GM18502 (cell line): Measurements from ENCODE around the gene CDC42BPA.
"Not testable (repeated sequence)": the region's sequence is repeated elsewhere in the genome, so short reads cannot be mapped to it uniquely, and the experiment has no call there.

ENCODE experiments used
- ATAC-seq: cut with Tn5 transposase; IDR thresholded peaks from one replicate; pipeline ENCODE4 v1.9.1; 2021; ENCODE audit warnings: mild to moderate bottlenecking; ENCODE audit not compliant: unreplicated experiment, poor library complexity

Gene CDC42BPA

GRCh38 chr1:227009937-227010336 is 308.4 kb downstream of the CDC42BPA start:
- no peak for ATAC-seq

- no peak for ATAC-seq
These were observed 312.0 kb downstream of the CDC42BPA start for GRCh38 chr1:227006226-227006796.

DNA sequence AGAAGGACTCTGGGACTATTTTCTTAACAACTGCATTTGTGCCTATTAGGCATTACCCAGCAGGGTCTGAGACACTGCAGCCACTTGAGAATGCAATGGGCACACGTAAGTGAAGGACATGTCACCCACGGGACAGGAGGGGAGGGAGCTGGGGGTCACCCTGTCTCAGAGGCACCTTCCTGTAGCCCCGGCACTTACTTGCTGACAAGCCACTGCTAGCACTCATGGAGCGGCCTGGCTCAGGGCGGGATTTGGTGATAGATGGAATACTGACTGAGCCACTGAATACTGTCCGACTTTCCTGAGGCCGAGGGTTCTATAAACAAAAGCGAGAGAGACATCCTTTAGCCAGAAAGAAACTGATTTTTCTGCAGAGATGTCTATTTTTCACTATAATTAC is 313.5 kb downstream of the CDC42BPA start:
- no peak for ATAC-seq

GRCh38 chr1:227003165-227003564 is 315.1 kb downstream of the CDC42BPA start:
- no peak for ATAC-seq

GRCh38 chr1:227002531-227003049 is 315.7 kb downstream of the CDC42BPA start:
- no peak for ATAC-seq

- ATAC-seq: not testable (repeated sequence)
These were observed 318.7 kb downstream of the CDC42BPA start for GRCh38 chr1:226999579-226999978.

DNA sequence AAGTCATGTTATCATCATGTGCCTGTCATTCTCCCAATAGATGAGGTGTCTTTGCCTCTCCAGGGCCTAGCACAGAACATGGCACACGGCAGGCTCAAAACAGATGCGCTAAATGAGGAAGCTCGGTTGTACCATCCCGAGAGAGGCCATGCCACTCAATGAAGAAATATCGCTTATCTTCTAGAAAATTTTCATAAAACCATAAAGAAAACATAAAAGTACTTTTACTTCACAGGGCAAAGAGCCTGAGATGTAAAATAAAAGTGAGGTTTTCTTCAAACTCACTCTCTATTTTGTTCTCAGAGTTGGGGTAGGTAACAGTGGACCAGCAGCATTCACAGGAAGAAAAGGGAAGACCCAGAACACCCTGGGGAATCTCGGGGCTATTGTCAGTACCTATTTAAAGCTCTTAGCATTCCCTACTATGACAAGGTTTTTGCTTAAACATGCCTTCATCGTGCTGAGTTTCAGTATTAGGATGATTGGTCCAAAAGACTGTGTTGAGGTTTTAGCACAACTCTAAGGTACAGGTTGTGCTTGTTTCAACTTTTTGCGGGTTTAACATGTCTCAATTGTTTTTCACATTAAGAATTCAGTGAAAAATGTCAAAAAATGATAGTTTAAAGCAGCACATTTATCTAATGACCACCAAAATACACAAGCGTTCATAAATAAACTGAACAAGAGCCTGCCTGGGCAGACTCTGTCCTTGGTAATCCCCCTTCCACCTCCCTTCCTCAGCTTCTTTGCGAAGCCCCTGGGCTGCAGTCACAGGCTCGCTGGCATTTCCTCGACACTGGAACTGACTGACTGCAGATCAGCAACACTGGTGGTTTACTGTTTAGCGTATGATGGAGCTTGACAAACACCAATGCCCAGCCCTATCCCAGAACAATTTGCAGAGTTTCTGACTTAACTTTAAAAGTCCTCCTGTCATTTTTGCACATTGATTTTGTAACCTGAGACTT is 322.6 kb downstream of the CDC42BPA start:
- ATAC-seq: peak; percentile 99

DNA sequence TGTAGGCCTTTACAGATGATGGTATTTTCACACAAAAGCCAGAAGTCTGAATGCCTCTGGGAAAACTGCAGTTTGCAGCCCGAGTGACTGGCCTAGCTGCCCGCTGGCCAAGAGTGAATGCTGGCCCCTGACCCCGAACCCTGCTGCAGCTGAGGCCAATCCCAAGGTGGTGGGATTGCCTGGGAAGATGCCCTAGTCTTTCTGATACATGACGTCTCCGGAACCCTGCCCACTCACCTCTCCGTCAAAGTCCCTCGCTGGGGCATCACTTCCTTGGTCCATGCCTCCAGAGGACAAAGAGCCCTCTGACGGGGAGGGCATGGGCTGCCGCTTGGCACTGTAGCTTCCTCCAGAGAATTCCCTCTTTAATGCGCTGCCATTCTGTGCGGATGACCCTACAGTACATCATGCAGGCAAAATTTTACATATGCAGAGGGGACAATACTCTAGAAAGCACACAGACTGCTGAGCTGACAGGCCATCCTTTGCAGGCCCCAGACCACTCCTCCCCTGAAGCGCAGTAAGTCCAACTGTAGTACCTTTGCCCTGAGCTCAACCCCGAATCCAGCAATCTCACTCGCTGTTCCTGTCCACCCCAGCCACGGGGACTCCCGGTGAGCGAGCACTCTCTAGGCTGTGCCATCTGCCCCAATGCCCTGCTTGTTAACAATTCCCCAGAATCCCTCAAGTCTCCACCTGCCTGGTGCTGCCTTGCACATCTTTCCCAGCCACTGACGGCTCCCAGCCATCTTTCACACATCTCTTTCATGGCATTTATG is 323.5 kb downstream of the CDC42BPA start:
- ATAC-seq: no peak

DNA sequence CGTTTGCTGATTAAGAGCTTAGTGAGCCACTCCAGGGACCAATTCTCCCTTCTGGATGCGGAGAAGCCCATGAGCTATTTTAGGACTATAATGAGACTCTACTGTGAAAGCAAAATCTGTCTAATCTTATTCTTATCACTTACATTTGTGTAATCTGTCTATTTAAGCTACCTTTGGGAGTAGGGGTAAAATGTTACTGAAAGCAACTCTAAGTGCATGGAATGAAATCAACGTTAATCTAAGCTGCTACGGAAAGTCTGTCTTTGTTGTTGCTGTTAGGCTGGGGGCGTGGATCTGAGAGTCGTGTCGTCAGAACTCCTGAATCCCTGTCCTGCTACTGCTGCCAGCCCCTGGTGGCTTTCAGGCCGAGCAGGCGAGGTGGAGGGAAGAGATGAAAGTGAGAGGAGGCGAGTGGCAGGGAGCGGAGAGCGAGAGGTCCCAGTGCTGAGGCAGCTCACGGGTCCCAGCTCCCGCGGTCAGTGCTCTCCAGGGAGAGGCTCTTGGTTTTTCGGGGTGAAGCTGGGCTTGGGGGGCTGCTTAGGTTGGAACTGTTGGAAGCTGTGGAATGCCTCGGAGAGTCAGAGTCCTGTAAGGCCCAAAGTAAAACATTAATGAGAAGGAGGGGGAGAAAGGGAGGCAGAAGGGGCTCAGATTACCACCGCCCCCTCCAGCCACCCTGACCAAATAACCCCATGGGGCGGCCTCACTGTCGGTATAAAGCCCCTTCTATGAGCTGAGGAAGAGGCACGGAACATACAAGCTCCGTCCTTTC is 324.3 kb downstream of the CDC42BPA start:
- no peak for ATAC-seq

- no peak for ATAC-seq
These were observed 326.4 kb downstream of the CDC42BPA start for GRCh38 chr1:226991920-226992319.

DNA sequence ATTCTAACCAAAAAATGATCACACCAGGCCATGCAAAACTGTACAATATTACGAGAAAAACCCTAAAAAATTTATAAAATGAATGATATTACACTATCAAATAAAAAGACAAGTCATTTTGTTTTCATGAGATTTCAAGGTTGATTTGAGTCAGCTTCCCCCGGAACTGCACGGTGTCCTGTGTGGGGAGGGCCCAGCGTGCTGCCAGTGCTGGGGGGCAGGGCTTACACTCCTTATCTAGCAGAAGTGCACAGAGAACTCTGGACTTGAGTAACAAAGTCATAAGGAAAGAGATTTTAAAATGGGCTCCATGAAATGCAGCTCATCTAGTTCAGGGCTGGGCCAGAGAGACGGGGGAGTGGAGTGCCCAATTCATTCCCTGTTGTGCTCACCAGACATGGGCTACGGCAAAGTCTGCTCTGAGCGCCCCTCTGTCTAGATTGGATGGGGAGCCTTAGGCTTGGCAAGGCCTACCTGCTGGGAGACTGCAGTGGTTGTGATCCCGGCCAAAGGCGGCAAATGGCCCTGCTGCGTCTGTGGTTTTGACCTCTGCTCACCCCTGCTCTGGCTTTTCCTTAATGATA is 328.1 kb downstream of the CDC42BPA start:
- peak; percentile 91 for ATAC-seq

GRCh38 chr1:226989085-226989920 is 329.0 kb downstream of the CDC42BPA start:
- ATAC-seq: no peak

DNA sequence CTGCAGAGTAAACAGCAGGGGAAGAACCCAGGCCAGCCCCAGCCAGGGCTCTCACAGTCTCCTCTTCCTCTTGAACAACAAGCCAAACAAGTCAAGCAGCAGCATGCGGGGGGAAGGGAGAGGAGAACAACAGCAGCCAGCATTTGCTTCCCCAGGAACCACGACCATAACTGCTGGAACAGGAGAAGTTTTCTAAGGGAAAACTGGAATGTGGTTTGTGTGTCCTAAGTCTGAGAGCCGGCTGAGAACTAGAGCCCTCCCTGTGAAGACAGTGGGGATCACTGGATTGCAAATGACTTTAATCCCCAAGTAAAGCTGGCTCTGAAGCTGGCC is 330.0 kb downstream of the CDC42BPA start:
- ATAC-seq: no peak

- no peak for ATAC-seq
These were observed 330.5 kb downstream of the CDC42BPA start for GRCh38 chr1:226987623-226988333.

GRCh38 chr1:226987179-226987536 is 331.1 kb downstream of the CDC42BPA start:
- ATAC-seq: no peak

- no peak for ATAC-seq
These were observed 331.7 kb downstream of the CDC42BPA start for GRCh38 chr1:226986496-226987178.

- ATAC-seq: no peak
These were observed 332.3 kb downstream of the CDC42BPA start for GRCh38 chr1:226985839-226986463.
